T-cell (primary cell): ENCODE data around the gene ATG4B. TPM values are rescaled to one million over a fixed set of nuclear protein-coding genes. Genes with fewer than 3 reads are reported as not detected.
A peak's percentile ranks its signal among the peaks of the same experiment; 100 is the strongest.

Experiments used
- ATAC-seq, 4 experiments: fragments of 200-7000 bp in 3 of 4; fragments of 150-1000 bp in 1 of 4; cut with Tn5 transposase; replicated peaks in 1 of 4; 1 replicate in 3 of 4; 2 replicates in 1 of 4; pipeline ENCODE4 v1.10.0; 2021; ENCODE audit warnings: moderate library complexity in 3 of 4, mild to moderate bottlenecking in 2 of 4, moderate number of reproducible peaks in 1 of 4
- CTCF ChIA-PET, 2 donors: fragments of 300-600 bp; sonication (Branson Sonifier 250); formaldehyde crosslinking; loops; one replicate each; lab custom pipeline; 2022; ENCODE audit warnings: antibody characterized with exemption in 2 of 2; lab: Charles Lee
- POLR2A ChIA-PET, 2 donors: fragments of 300-600 bp; sonication (Branson Sonifier 250); formaldehyde crosslinking; loops; one replicate each; lab custom pipeline; 2022; ENCODE audit warnings: antibody characterized with exemption in 2 of 2; lab: Charles Lee
- DNase-seq, 35 experiments: peaks; one replicate each; pipeline versions ENCODE4 v3.0.0 to v3.0.0-alpha.2; 2013 to 2023
- H3K27ac ChIP-seq: one replicate; pipeline ENCODE4 v1.5.1; 2013; ENCODE audit warnings: low read length
- H3K27me3 ChIP-seq, 2 experiments: replicated peaks in 1 of 2; 1 replicate in 1 of 2; 2 replicates in 1 of 2; pipeline versions ENCODE4 v1.6.1 to v1.7.0; 2013; ENCODE audit warnings: low read length in 1 of 2, mixed read lengths in 1 of 2; ENCODE audit not compliant: control insufficient read depth in 2 of 2, insufficient read depth in 2 of 2; ENCODE audit errors: extremely low read depth in 1 of 2
- H3K36me3 ChIP-seq, 2 donors: 1 replicate in 1 of 2; 2 replicates in 1 of 2; pipeline versions ENCODE4 v1.6.1 to v1.7.0; 2013; ENCODE audit warnings: low read length in 1 of 2; ENCODE audit not compliant: control insufficient read depth in 2 of 2, insufficient read depth in 1 of 2; ENCODE audit errors: extremely low read depth in 1 of 2
- H3K4me1 ChIP-seq, 2 experiments: 1 replicate in 1 of 2; 2 replicates in 1 of 2; pipeline versions ENCODE4 v1.6.1 to v1.7.0; 2013; ENCODE audit warnings: low read length in 2 of 2, mixed read lengths in 1 of 2; ENCODE audit not compliant: insufficient read depth in 2 of 2, control insufficient read depth in 1 of 2; ENCODE audit errors: extremely low read depth in 1 of 2
- H3K4me3 ChIP-seq, 2 donors: 1 replicate in 1 of 2; 2 replicates in 1 of 2; pipeline versions ENCODE4 v1.5.1 to v1.7.0; 2013; ENCODE audit warnings: mild to moderate bottlenecking in 2 of 2, low read length in 1 of 2, moderate library complexity in 1 of 2; ENCODE audit not compliant: control insufficient read depth in 1 of 2; ENCODE audit errors: extremely low read depth in 1 of 2
- H3K9me3 ChIP-seq: 2 replicates; pipeline ENCODE4 v1.7.0; 2013
- H3K27ac Mint-ChIP-seq, 2 donors: one replicate each; pipeline ENCODE4 v1.8.0; 2020 to 2021; ENCODE audit warnings: mild to moderate bottlenecking in 2 of 2, mixed read lengths in 2 of 2
- H3K27me3 Mint-ChIP-seq, 2 donors: one replicate each; pipeline ENCODE4 v1.8.0; 2021 to 2022; ENCODE audit warnings: mixed read lengths in 2 of 2
- H3K36me3 Mint-ChIP-seq: one replicate; pipeline ENCODE4 v1.8.0; 2021; ENCODE audit warnings: mixed read lengths
- H3K4me1 Mint-ChIP-seq, 3 donors: one replicate each; pipeline ENCODE4 v1.8.0; 2020 to 2022; ENCODE audit warnings: mixed read lengths in 3 of 3, mild to moderate bottlenecking in 1 of 3
- H3K4me3 Mint-ChIP-seq, 3 donors: one replicate each; pipeline ENCODE4 v1.8.0; 2020 to 2022; ENCODE audit warnings: mild to moderate bottlenecking in 3 of 3, mixed read lengths in 3 of 3, moderate library complexity in 3 of 3
- H3K9me3 Mint-ChIP-seq, 3 donors: one replicate each; pipeline ENCODE4 v1.8.0; 2020 to 2022; ENCODE audit warnings: mixed read lengths in 3 of 3
- WGBS: methylation state at CpG from one replicate; pipeline ENCODE4 v1.1.5; 2013; ENCODE audit warnings: missing lambda C conversion rate; ENCODE audit not compliant: insufficient coverage; 5-methylcytosine and 5-hydroxymethylcytosine counted together
- total RNA-seq, 35 experiments: library from RNA in 6 of 35; stranded (reverse) in 6 of 35; fragments of 120-200 nt in 1 of 35; gene quantifications; one replicate each; pipeline versions ENCODE4 v1.2.1 to v1.2.4 and lab custom pipeline; 2013 to 2026

The ATG4B gene
- total RNA-seq, 5 donors from 2014 or later (not counting 1 experiment from before 2014, with no cell fraction given): 98.4 to 127 (median 108) TPM

DNA sequence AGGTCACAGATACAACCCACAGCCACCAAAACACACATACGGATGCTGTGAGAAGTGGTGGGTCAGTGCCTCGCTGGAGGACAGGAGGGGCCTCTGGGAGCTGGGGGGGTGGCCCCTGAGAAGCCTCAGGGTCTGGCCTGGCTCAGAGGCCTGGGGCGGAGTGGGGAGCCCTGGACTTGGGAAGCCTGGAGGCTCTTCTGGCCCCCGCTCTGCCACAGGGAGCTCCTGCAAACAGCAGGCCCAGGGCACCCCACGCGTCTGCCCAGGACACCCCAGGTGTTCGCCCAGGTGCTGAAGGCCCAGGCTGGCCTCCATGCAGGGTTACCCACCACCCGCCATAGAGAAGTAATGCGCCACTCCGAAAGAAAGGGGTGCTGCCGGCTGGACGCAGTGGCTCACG lies 26.4 kb upstream of the ATG4B start:
- no peak for ATAC-seq
- Mint-ChIP-seq H3K27ac (peak overlapping the region; percentile 55 to 61), H3K4me1 (peaks cover 22 to 37% (median 32%) of the 10 kb centered on the region in 3 donors), H3K9me3 (no peaks in the 10 kb centered on the region), H3K27me3 (no peaks in the 10 kb centered on the region), H3K4me3 (peak overlapping the region in 2 of 3 donors; percentile 34 to 77), H3K36me3 (peaks cover 3% of the 10 kb centered on the region)
- no peaks in the 10 kb centered on the region for H3K9me3 ChIP-seq
- H3K4me3 ChIP-seq: no peak overlapping the region
- POLR2A ChIA-PET: no interaction called here
- H3K36me3 ChIP-seq: peaks cover 0 to 10% of the 10 kb centered on the region in 2 donors
- DNase-seq: no peak
- H3K27ac ChIP-seq: peak overlapping the region; percentile 69
- CTCF ChIA-PET: no interaction called here
- peaks cover 0 to 27% of the 10 kb centered on the region in 2 experiments for H3K4me1 ChIP-seq
- H3K27me3 ChIP-seq: no peaks in the 10 kb centered on the region
- 94% methylated on average over 9 of the region's 13 CpGs for WGBS

DNA sequence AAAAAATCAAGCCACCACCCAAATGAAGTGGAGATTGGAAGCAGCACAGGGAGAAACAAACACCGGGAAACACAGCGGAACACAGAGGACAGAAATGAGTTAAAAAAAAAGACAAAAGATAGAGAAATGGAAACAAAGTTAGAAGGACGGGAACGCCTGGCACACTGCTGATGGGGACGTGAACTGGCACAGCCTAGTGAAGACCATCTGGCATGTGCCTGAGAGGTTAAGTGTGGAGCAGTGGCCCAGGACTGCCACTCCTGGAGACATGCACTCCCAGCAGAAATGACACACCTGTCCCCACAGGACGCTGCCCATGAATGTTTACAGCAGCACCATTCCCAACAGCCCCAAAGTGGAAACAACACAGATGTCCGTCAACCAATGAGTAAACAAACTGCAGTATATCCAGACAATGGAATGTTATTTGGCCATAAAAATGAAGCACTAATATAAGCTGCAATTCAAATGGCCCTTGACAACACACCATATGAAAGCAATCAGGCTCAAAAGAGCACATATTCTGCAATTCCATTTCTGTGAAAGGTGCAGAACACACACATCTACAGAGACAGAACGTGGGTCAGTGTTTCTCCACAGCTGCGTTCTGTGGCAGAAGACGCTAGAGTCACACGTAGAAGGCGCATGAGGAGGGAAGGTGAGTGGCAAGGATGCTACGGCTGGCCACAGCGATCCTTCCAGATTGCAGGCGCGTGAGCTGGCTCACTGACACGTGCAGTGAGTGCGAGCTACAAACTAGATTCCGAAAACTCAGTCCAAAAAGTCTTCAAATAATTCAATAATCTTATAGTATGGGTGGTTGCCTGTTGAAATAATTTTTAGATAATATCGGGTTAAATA lies 25.1 kb upstream of the ATG4B start:
- ChIA-PET POLR2A (interaction anchor here in 1 of 2 donors (0.7 kb wide), 1 partner anchor 16 kb away, joined by 6 read pairs; no protein-coding TSS in a partner anchor), CTCF (interaction anchor here in 1 of 2 donors (0.7 kb wide), 1 partner anchor 463 kb away, joined by 6 read pairs; the partner anchor contains the start of gene PASK)
- no peak overlapping the region for H3K4me3 Mint-ChIP-seq

DNA sequence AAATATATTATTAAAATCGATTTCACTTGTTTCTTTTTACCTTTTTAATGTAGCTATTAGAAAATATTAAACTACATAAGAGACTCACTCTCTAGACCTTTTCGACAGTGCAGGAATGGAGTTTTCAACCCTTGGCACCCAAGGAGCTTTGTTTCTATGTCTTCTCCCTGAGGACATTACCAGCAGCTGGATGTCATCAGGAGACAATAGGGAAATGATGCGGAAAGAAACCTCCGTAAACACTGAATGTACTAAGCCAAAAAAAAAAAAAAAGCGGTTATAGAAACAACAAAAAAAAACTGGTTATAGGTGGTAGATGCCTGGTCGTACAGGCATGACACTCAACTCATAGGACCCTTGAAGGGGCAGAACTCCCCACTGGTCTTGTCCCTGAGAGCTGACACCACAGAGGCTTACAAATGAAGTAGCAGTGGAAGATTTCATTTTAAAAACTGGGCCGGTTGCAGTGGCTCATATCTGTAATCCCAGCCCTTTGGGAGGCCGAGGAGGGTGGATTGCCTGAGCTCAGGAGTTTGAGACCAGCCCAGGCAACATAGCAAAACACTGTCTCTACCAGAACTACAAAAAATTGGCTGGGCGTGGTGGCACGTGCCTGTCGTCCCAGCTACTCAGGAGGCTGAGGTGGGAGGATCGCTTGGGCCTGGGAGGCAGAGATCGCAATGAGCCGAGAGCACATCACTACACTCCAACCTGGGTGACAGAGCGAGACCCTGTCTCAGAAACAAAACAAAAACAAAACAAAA lies 24.3 kb upstream of the ATG4B start:
- no peaks in the 10 kb centered on the region for H3K27me3 Mint-ChIP-seq
- Histone ChIP-seq H3K4me1 (peaks cover 8 to 45% of the 10 kb centered on the region in 2 experiments), H3K4me3 (no peak overlapping the region), H3K27ac (no peak overlapping the region), H3K27me3 (no peaks in the 10 kb centered on the region), H3K9me3 (no peaks in the 10 kb centered on the region), H3K36me3 (peaks cover 0 to 6% of the 10 kb centered on the region in 2 donors)
- H3K9me3 Mint-ChIP-seq: no peaks in the 10 kb centered on the region
- CTCF ChIA-PET: interaction anchor here in 1 of 2 donors (0.7 kb wide), 1 partner anchor 464 kb away, joined by 6 read pairs; the partner anchor contains the start of gene PASK
- H3K27ac Mint-ChIP-seq: no peak overlapping the region
- H3K36me3 Mint-ChIP-seq: peaks cover 3% of the 10 kb centered on the region
- POLR2A ChIA-PET: interaction anchor here in 1 of 2 donors (0.7 kb wide), 1 partner anchor 15 kb away, joined by 6 read pairs; no protein-coding TSS in a partner anchor
- ATAC-seq (no peak), DNase-seq (no peak)
- WGBS: 100% methylated on average over 3 of the region's 15 CpGs
- peaks cover 41 to 58% (median 52%) of the 10 kb centered on the region in 3 donors for H3K4me1 Mint-ChIP-seq
- no peak overlapping the region for H3K4me3 Mint-ChIP-seq

More for the DNA sequence above, 25.1 kb upstream of the ATG4B start:
- no peaks in the 10 kb centered on the region for H3K9me3 ChIP-seq
- Mint-ChIP-seq H3K4me1 (peaks cover 33 to 50% (median 44%) of the 10 kb centered on the region in 3 donors), H3K27me3 (no peaks in the 10 kb centered on the region), H3K27ac (peak overlapping the region in 1 of 2 donors; percentile 48), H3K9me3 (no peaks in the 10 kb centered on the region), H3K36me3 (peaks cover 3% of the 10 kb centered on the region)
- peaks cover 0 to 9% of the 10 kb centered on the region in 2 donors for H3K36me3 ChIP-seq
- peaks cover 4 to 38% of the 10 kb centered on the region in 2 experiments for H3K4me1 ChIP-seq
- H3K4me3 ChIP-seq: no peak overlapping the region
- no peak overlapping the region for H3K27ac ChIP-seq
- ATAC-seq: no peak
- no peaks in the 10 kb centered on the region for H3K27me3 ChIP-seq
- WGBS: 95% methylated on average over 15 of the region's 20 CpGs
- no peak for DNase-seq

DNA sequence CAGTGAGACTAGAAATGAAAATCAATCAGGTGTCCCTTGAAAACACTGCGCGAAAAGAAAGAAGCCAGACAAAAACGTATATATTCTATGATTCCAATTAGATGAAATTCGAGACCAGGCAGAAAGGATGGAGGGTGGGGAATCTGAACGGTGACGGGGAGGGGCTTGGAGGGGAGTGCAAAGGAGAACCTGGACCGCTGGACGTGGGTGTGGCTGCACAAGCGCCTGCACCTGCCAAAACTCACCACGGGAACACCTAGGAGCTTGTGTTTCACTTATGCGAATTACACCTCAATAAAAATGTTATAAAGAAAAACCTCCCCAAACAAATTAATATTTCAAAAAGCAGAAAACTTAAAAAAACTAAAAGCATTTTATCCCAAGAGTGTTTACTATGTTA lies 22.5 kb upstream of the ATG4B start:
- H3K27ac Mint-ChIP-seq: no peak overlapping the region
- H3K4me3 Mint-ChIP-seq: peak overlapping the region in 1 of 3 donors; percentile 22
- no peak for DNase-seq
- H3K27me3 Mint-ChIP-seq: no peaks in the 10 kb centered on the region
- no peaks in the 10 kb centered on the region for H3K9me3 ChIP-seq
- WGBS: 93% methylated on average over 4 of the region's 11 CpGs
- H3K4me1 ChIP-seq: peaks cover 8 to 34% of the 10 kb centered on the region in 2 experiments
- ChIA-PET POLR2A (no interaction called here), CTCF (no interaction called here)
- H3K27ac ChIP-seq: no peak overlapping the region
- ATAC-seq: no peak
- no peaks in the 10 kb centered on the region for H3K27me3 ChIP-seq
- no peaks in the 10 kb centered on the region for H3K9me3 Mint-ChIP-seq
- H3K4me3 ChIP-seq: no peak overlapping the region
- H3K4me1 Mint-ChIP-seq: peaks cover 34 to 59% (median 44%) of the 10 kb centered on the region in 3 donors
- peaks cover 6% of the 10 kb centered on the region for H3K36me3 Mint-ChIP-seq
- H3K36me3 ChIP-seq: peaks cover 0 to 5% of the 10 kb centered on the region in 2 donors

DNA sequence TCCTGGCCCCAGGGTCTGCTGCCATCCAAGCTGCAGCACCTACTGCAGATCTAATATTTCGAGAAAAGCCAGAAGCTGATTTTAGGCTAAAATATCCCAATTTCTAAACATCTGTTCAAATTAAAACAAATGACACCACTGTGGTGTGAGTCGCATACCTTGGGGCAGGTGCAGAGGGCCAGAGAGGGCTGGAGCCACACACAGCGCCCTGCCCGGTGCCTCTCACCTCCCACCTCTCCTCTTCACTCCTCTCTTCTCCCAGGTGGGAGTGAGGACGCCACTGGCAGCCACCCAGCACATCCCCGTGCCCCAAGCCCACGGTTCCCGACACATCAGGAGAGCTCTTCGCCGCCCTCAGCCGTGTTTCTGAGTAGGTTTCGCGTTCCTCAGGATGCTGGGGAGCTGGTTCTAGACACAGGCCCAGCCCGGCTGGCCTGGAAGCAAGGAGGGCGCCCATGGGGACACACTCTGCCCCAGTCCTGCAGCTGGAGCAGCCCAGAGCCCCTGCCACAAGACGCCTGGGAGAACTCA lies 21.9 kb upstream of the ATG4B start:
- Mint-ChIP-seq H3K27me3 (no peaks in the 10 kb centered on the region), H3K27ac (peak overlapping the region in 1 of 2 donors; percentile 55), H3K9me3 (no peaks in the 10 kb centered on the region), H3K4me1 (peaks cover 33 to 59% (median 44%) of the 10 kb centered on the region in 3 donors), H3K4me3 (peak overlapping the region; percentile 18 to 79 (median 67)), H3K36me3 (peaks cover 6% of the 10 kb centered on the region)
- no peaks in the 10 kb centered on the region for H3K9me3 ChIP-seq
- no peak for DNase-seq
- H3K27me3 ChIP-seq: no peaks in the 10 kb centered on the region
- ChIA-PET CTCF (no interaction called here), POLR2A (no interaction called here)
- H3K4me3 ChIP-seq: no peak overlapping the region
- ATAC-seq: no peak
- H3K27ac ChIP-seq: no peak overlapping the region
- peaks cover 0 to 5% of the 10 kb centered on the region in 2 donors for H3K36me3 ChIP-seq
- 96% methylated on average over 13 of the region's 16 CpGs for WGBS
- H3K4me1 ChIP-seq: peaks cover 8 to 31% of the 10 kb centered on the region in 2 experiments
